IMR-90 (cell line): ENCODE measurements around the gene DRD2. TPM values are rescaled to one million over a fixed set of nuclear protein-coding genes. Genes with fewer than 3 reads are reported as not detected.

Source experiments
- ATAC-seq: fragments of 200-7000 bp; cut with Tn5 transposase; 2 replicates; pipeline ENCODE4 v1.9.1; 2020; ENCODE audit warnings: low read depth, mild to moderate bottlenecking, moderate library complexity
- BruUV-seq: library from RNA; stranded (reverse); fragments of 400-500 nt; replicated peaks from 2 replicates; lab custom pipeline; 2021; lab: Mats Ljungman, UMichigan
- CTCF ChIA-PET: fragments of 300-600 bp; formaldehyde crosslinking; extraction: SDS; loops from one replicate; lab custom pipeline; 2021; ENCODE audit warnings: antibody characterized with exemption; lab: Yijun Ruan, JAX
- POLR2A ChIA-PET: fragments of 300-600 bp; sonication (Branson Sonifier 250); formaldehyde crosslinking; loops from one replicate; lab custom pipeline; 2022; ENCODE audit warnings: antibody characterized with exemption; ENCODE audit not compliant: unreplicated experiment; lab: Charles Lee
- DNase-seq: peaks from one replicate; pipeline ENCODE4 v3.0.0; 2013
- H2AFZ ChIP-seq: replicated peaks from 2 replicates; pipeline ENCODE3; 2013; ENCODE audit warnings: low read length, mild to moderate bottlenecking; ENCODE audit not compliant: poor library complexity
- H2AK5ac ChIP-seq: 2 replicates; pipeline ENCODE4 v1.6.1; 2013; ENCODE audit warnings: low read depth, low read length, inconsistent platforms
- H2AK9ac ChIP-seq: replicated peaks from 2 replicates; pipeline ENCODE3; 2013; ENCODE audit warnings: mild to moderate bottlenecking, low read depth, low read length, moderate library complexity; ENCODE audit not compliant: poor library complexity
- H2BK120ac ChIP-seq: 2 replicates; pipeline ENCODE4 v1.6.1; 2013; ENCODE audit warnings: low read depth, low read length, inconsistent platforms
- H2BK15ac ChIP-seq: 3 replicates; pipeline ENCODE4 v1.6.1; 2013; ENCODE audit warnings: low read depth, low read length, inconsistent platforms
- H2BK20ac ChIP-seq: 2 replicates; pipeline ENCODE4 v1.6.1; 2013; ENCODE audit warnings: low read depth, mild to moderate bottlenecking, inconsistent platforms, low read length, moderate library complexity
- H2BK5ac ChIP-seq: 2 replicates; pipeline ENCODE4 v1.6.1; 2013; ENCODE audit warnings: mild to moderate bottlenecking, low read depth, low read length, inconsistent platforms; ENCODE audit not compliant: poor library complexity, severe bottlenecking
- H3K14ac ChIP-seq: replicated peaks from 2 replicates; pipeline ENCODE4 v1.6.1; 2013; ENCODE audit warnings: low read depth, low read length, inconsistent platforms
- H3K18ac ChIP-seq: 2 replicates; pipeline ENCODE4 v1.6.1; 2013; ENCODE audit warnings: low read depth, low read length, control low read depth
- H3K23ac ChIP-seq: 2 replicates; pipeline ENCODE4 v1.6.1; 2013; ENCODE audit warnings: low read depth, low read length, inconsistent platforms
- H3K27ac ChIP-seq: 2 replicates; pipeline ENCODE4 v1.5.1; 2013; ENCODE audit warnings: mild to moderate bottlenecking, control low read depth, low read length; ENCODE audit not compliant: insufficient read depth
- H3K27me3 ChIP-seq: 2 replicates; pipeline ENCODE4 v1.6.1; 2013; ENCODE audit warnings: low read length; ENCODE audit not compliant: control insufficient read depth, insufficient read depth
- H3K36me3 ChIP-seq: 2 replicates; pipeline ENCODE4 v1.6.1; 2013; ENCODE audit warnings: low read length, mixed read lengths; ENCODE audit not compliant: control insufficient read depth, insufficient read depth
- H3K4ac ChIP-seq: 2 replicates; pipeline ENCODE4 v1.6.1; 2013; ENCODE audit warnings: low read depth, low read length, inconsistent platforms
- H3K4me1 ChIP-seq: 2 replicates; pipeline ENCODE4 v1.6.1; 2013; ENCODE audit warnings: low read length, mixed read lengths; ENCODE audit not compliant: control insufficient read depth, insufficient read depth
- H3K4me2 ChIP-seq: 2 replicates; pipeline ENCODE4 v1.6.1; 2013; ENCODE audit warnings: low read depth, mild to moderate bottlenecking, control low read depth, low read length, moderate library complexity
- H3K4me3 ChIP-seq: 2 replicates; pipeline ENCODE4 v1.5.1; 2013; ENCODE audit warnings: low read depth, mild to moderate bottlenecking, control low read depth, low read length, moderate library complexity; ENCODE audit not compliant: insufficient read depth
- H3K56ac ChIP-seq: 2 replicates; pipeline ENCODE4 v1.6.1; 2013; ENCODE audit warnings: low read length, inconsistent platforms; ENCODE audit not compliant: insufficient read depth; ENCODE audit errors: extremely low read depth
- H3K79me1 ChIP-seq, 2 experiments: 2 replicates each; pipeline ENCODE4 v1.6.1; 2013; ENCODE audit warnings: low read length in 2 of 2, inconsistent platforms in 1 of 2, low read depth in 1 of 2
- H3K9ac ChIP-seq: 2 replicates; pipeline ENCODE4 v1.6.1; 2013; ENCODE audit warnings: low read depth, low read length, control low read depth
- H3K9me1 ChIP-seq: 2 replicates; pipeline ENCODE4 v1.6.1; 2013; ENCODE audit warnings: low read length, inconsistent platforms; ENCODE audit not compliant: insufficient read depth
- H3K9me3 ChIP-seq: 2 replicates; pipeline ENCODE4 v1.6.1; 2013; ENCODE audit warnings: low read length; ENCODE audit not compliant: control insufficient read depth, insufficient read depth
- H4K20me1 ChIP-seq: 2 replicates; pipeline ENCODE4 v1.6.1; 2013; ENCODE audit warnings: low read length, inconsistent platforms; ENCODE audit not compliant: insufficient read depth
- H4K5ac ChIP-seq: 2 replicates; pipeline ENCODE4 v1.6.1; 2013; ENCODE audit warnings: mild to moderate bottlenecking, low read depth, low read length, control low read depth
- H4K8ac ChIP-seq, 2 experiments: 2 replicates each; pipeline ENCODE4 v1.6.1; 2013; ENCODE audit warnings: low read depth in 2 of 2, low read length in 2 of 2, control low read depth in 1 of 2, inconsistent platforms in 1 of 2
- H4K91ac ChIP-seq: 2 replicates; pipeline ENCODE4 v1.6.1; 2013; ENCODE audit warnings: low read depth, low read length, inconsistent platforms; ENCODE audit not compliant: insufficient read depth
- BHLHE40 ChIP-seq: fragments of 150-350 bp; IDR thresholded peaks from 2 replicates; pipeline ENCODE4 v1.6.1; 2016; ENCODE audit warnings: mild to moderate bottlenecking, low read depth, low read length
- MAFK ChIP-seq: IDR thresholded peaks from 2 replicates; pipeline ENCODE4 v1.6.1; 2012; ENCODE audit warnings: low read depth, low read length, improper control_type of control experiment
- RAD21 ChIP-seq: IDR thresholded peaks from 2 replicates; pipeline ENCODE4 v1.6.1; 2012; ENCODE audit warnings: low read length, improper control_type of control experiment
- RCOR1 ChIP-seq: IDR thresholded peaks from 2 replicates; pipeline ENCODE4 v1.6.1; 2012; ENCODE audit warnings: mild to moderate bottlenecking, low read length, improper control_type of control experiment; ENCODE audit not compliant: insufficient replicate concordance
- dilution Hi-C: fragments of 300-500 bp; cut with HindIII; formaldehyde crosslinking; loops from one replicate; pipeline ENCODE4 v1.14.3; 2018; ENCODE audit warnings: low sequenced_read_pairs; ENCODE audit not compliant: unreplicated experiment
- in situ Hi-C: fragments of 300-500 bp; cut with MboI; formaldehyde crosslinking; loops from 3 replicates; pipeline ENCODE4 v1.14.3; 2019; ENCODE audit warnings: low sequenced_read_pairs, inconsistent platforms, mixed read lengths
- intact Hi-C: fragments of 100-400 bp; cut with micrococcal nuclease; formaldehyde crosslinking; loops from 2 replicates; pipeline ENCODE4 v1.10.0; 2022
- polyA plus RNA-seq, 3 experiments: library from polyadenylated mRNA; depleted of rRNA; stranded (reverse); fragments of >200 nt; gene quantifications; 2 replicates each; pipeline ENCODE4 v1.2.3, GENCODE V29; 2012; ENCODE audit warnings: low replicate concordance in 1 of 3
- total RNA-seq: library from RNA; depleted of rRNA; stranded (reverse); fragments of >200 nt; gene quantifications from 2 replicates; pipeline ENCODE4 v1.2.3, GENCODE V29; 2012
- TF ChIP-seq, protein P1 (sequence below): fragments of 150-350 bp; IDR thresholded peaks from 2 replicates; pipeline ENCODE4 v1.6.1; 2017; ENCODE audit warnings: mild to moderate bottlenecking, antibody characterized with exemption, low read length, low read depth

The DRD2 gene
- total and polyA plus RNA-seq, 2 of the 4 experiments (the other 2 are of a cell fraction) = not detected

DNA sequence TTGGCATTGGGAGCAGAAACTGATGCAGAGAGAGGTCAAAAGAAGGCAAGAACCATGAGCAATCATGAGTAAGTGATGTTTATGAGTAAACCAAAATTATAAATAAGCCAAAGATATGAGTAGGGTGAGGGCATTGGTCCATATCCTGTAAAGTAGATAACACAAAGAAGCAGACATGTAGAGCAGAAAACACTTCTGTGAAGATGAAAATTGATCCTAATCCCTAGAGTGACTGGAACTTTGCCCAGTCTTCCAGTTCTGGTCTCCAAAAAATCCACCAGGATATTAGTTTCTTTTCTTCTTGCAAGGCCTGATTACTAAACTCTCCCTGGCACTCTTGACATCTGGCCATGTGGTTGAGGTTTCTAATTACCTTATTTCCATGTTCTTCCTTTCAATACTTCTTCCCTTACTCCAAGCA is 13.7 kb upstream of the DRD2 start:
- in situ Hi-C loops = no loop called here
- Histone ChIP-seq H4K20me1 (no peaks in the 10 kb centered on the region), H3K27ac (no peak overlapping the region), H3K4ac (no peak overlapping the region), H3K9ac (no peak overlapping the region), H2BK120ac (no peak overlapping the region), H3K27me3 (no peaks in the 10 kb centered on the region; the same call in 1 of the 2 replicates), H2AFZ (no peak overlapping the region), H3K23ac (no peak overlapping the region), H2BK5ac (no peak overlapping the region), H2BK15ac (no peak overlapping the region), H3K36me3 (no peaks in the 10 kb centered on the region), H4K8ac (no peak overlapping the region), H3K14ac (no peak overlapping the region), H3K4me2 (no peak overlapping the region), H4K91ac (no peak overlapping the region), H4K5ac (no peak overlapping the region), H3K9me3 (no peaks in the 10 kb centered on the region), H3K79me1 (no peaks in the 10 kb centered on the region), H2BK20ac (no peak overlapping the region), H2AK5ac (no peak overlapping the region), H2AK9ac (no peak overlapping the region), H3K18ac (no peak overlapping the region), H3K56ac (no peak overlapping the region), H3K4me1 (no peaks in the 10 kb centered on the region), H3K9me1 (no peaks in the 10 kb centered on the region), H3K4me3 (no peak overlapping the region)
- POLR2A ChIA-PET = no interaction called here
- intact Hi-C loops = no loop called here
- dilution Hi-C loops = no loop called here
- ATAC-seq = no peak
- no TSS peak for BruUV-seq
- CTCF ChIA-PET = no interaction called here
- no peak for DNase-seq
- TF ChIP-seq RAD21 (no peak), BHLHE40 (no peak), RCOR1 (no peak), MAFK (no peak)
- TF ChIP-seq, protein P1, sequence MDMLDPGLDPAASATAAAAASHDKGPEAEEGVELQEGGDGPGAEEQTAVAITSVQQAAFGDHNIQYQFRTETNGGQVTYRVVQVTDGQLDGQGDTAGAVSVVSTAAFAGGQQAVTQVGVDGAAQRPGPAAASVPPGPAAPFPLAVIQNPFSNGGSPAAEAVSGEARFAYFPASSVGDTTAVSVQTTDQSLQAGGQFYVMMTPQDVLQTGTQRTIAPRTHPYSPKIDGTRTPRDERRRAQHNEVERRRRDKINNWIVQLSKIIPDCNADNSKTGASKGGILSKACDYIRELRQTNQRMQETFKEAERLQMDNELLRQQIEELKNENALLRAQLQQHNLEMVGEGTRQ = no peak
